ENCODE measurements around the gene SLC18A3. TPM values are rescaled to one million over a fixed set of nuclear protein-coding genes. Genes with fewer than 3 reads are reported as not detected.

The SLC18A3 gene
- total RNA-seq, 4 donors from 2014 or later, result not detected

GRCh38 chr10:49592726-49593563 is 17.2 kb upstream of the SLC18A3 start:
- peak; percentile 37 to 60 for DNase-seq
- 41% methylated on average over 9 of the region's 9 CpGs for WGBS, 2 donors
- Histone ChIP-seq H3K4me3 (replicated peaks in 1 of 3) (no peak overlapping the region), H3K27me3 (no peaks in the 10 kb centered on the region), H3K4me1 (no peaks in the 10 kb centered on the region), H3K9me3 (no peaks in the 10 kb centered on the region), H3K36me3 (no peaks in the 10 kb centered on the region), H3K27ac (no peak overlapping the region)
- intact Hi-C loops (cut with DNase I), result no loop called here
- TF ChIP-seq CTCF (IDR thresholded peaks at IDR 0.05) (peak; percentile 41 to 86 (median 57)), POLR2A (IDR thresholded peaks at IDR 0.05) (no peak)

- Histone ChIP-seq H3K27ac (no peak overlapping the region), H3K4me1 (no peaks in the 10 kb centered on the region), H3K36me3 (no peaks in the 10 kb centered on the region), H3K4me3 (replicated peaks in 1 of 3) (no peak overlapping the region), H3K27me3 (no peaks in the 10 kb centered on the region), H3K9me3 (no peaks in the 10 kb centered on the region)
- DNase-seq, result no peak
- TF ChIP-seq CTCF (IDR thresholded peaks at IDR 0.05) (no peak), POLR2A (IDR thresholded peaks at IDR 0.05) (no peak)
- 77 to 87% methylated on average over 6 of the region's 6 CpGs for WGBS, 2 donors
- intact Hi-C loops (cut with DNase I), result no loop called here
Observed at GRCh38 chr10:49593564-49593875, 16.6 kb upstream of the SLC18A3 start.

- DNase-seq, result no peak
- Histone ChIP-seq H3K36me3 (no peaks in the 10 kb centered on the region), H3K27me3 (no peaks in the 10 kb centered on the region), H3K27ac (no peak overlapping the region), H3K9me3 (no peaks in the 10 kb centered on the region), H3K4me1 (no peaks in the 10 kb centered on the region), H3K4me3 (replicated peaks in 1 of 3) (no peak overlapping the region)
- TF ChIP-seq POLR2A (IDR thresholded peaks at IDR 0.05), result no peak
- TF ChIP-seq CTCF (IDR thresholded peaks at IDR 0.05), result no peak
- intact Hi-C loops (cut with DNase I), result no loop called here
- 69 to 70% methylated on average over 4 of the region's 4 CpGs for WGBS, 2 donors
Observed at GRCh38 chr10:49593998-49594397, 16.1 kb upstream of the SLC18A3 start.

- H3K9me3 ChIP-seq, result no peaks in the 10 kb centered on the region
- H3K27ac ChIP-seq, result no peak overlapping the region
- H3K27me3 ChIP-seq, result no peaks in the 10 kb centered on the region
- TF ChIP-seq CTCF (IDR thresholded peaks at IDR 0.05) (peak in 5 of 6 experiments; percentile 45 to 79 (median 60)), POLR2A (IDR thresholded peaks at IDR 0.05) (no peak)
- 1 to 2% methylated on average over 6 of the region's 6 CpGs for WGBS, 2 donors
- H3K4me3 ChIP-seq (replicated peaks in 1 of 3), result no peak overlapping the region
- intact Hi-C loops (cut with DNase I), result no loop called here
- H3K36me3 ChIP-seq, result no peaks in the 10 kb centered on the region
- peak; percentile 24 to 38 for DNase-seq
- no peaks in the 10 kb centered on the region for H3K4me1 ChIP-seq
Observed at GRCh38 chr10:49594594-49594993, 15.5 kb upstream of the SLC18A3 start.

GRCh38 chr10:49595003-49595712 is 15.0 kb upstream of the SLC18A3 start:
- intact Hi-C loops (cut with DNase I), result no loop called here
- DNase-seq, result no peak

More at GRCh38 chr10:49595003-49595712, 15.0 kb upstream of the SLC18A3 start:
- H3K4me3 ChIP-seq (replicated peaks in 1 of 3), result no peak overlapping the region
- no peak for TF ChIP-seq POLR2A (IDR thresholded peaks at IDR 0.05)
- no peak for TF ChIP-seq CTCF (IDR thresholded peaks at IDR 0.05)
- WGBS, 2 donors, result 56 to 58% methylated on average over 9 to 10 of the region's 10 CpGs
- H3K27ac ChIP-seq, result no peak overlapping the region
- no peaks in the 10 kb centered on the region for H3K9me3 ChIP-seq
- no peaks in the 10 kb centered on the region for H3K27me3 ChIP-seq
- H3K36me3 ChIP-seq, result no peaks in the 10 kb centered on the region
- no peaks in the 10 kb centered on the region for H3K4me1 ChIP-seq

Measured in thyroid gland (tissue), 4 donors.